Panc1 (cell line): ENCODE measurements around the gene EGR4.

Experiments
- POLR2AphosphoS5 ChIP-seq: IDR thresholded peaks from 2 replicates; pipeline ENCODE4 v1.6.1; 2012; ENCODE audit warnings: mild to moderate bottlenecking, low read depth, low read length, moderate library complexity
- SIN3A ChIP-seq: IDR thresholded peaks from 2 replicates; pipeline ENCODE4 v1.6.1; 2012; ENCODE audit warnings: low read depth, mild to moderate bottlenecking, low read length, moderate library complexity, borderline replicate concordance; ENCODE audit not compliant: insufficient read depth
- TCF7L2 ChIP-seq: IDR thresholded peaks from 2 replicates; pipeline ENCODE4 v1.6.1; 2011; ENCODE audit warnings: mild to moderate bottlenecking, low read depth, low read length, inconsistent platforms
- TF ChIP-seq, protein P1 (sequence below): fragments of 450-650 bp; IDR thresholded peaks from 2 replicates; pipeline ENCODE4 v1.5.1; 2017; ENCODE audit warnings: mild to moderate bottlenecking
- TF ChIP-seq, protein P2 (sequence below), 2 experiments: IDR thresholded peaks; 2 replicates each; pipeline ENCODE4 v1.6.1; 2011 to 2012; ENCODE audit warnings: low read depth in 2 of 2, control low read depth in 1 of 2, low read length in 1 of 2, mild to moderate bottlenecking in 1 of 2, moderate library complexity in 1 of 2; ENCODE audit not compliant: insufficient read depth in 1 of 2

DNA sequence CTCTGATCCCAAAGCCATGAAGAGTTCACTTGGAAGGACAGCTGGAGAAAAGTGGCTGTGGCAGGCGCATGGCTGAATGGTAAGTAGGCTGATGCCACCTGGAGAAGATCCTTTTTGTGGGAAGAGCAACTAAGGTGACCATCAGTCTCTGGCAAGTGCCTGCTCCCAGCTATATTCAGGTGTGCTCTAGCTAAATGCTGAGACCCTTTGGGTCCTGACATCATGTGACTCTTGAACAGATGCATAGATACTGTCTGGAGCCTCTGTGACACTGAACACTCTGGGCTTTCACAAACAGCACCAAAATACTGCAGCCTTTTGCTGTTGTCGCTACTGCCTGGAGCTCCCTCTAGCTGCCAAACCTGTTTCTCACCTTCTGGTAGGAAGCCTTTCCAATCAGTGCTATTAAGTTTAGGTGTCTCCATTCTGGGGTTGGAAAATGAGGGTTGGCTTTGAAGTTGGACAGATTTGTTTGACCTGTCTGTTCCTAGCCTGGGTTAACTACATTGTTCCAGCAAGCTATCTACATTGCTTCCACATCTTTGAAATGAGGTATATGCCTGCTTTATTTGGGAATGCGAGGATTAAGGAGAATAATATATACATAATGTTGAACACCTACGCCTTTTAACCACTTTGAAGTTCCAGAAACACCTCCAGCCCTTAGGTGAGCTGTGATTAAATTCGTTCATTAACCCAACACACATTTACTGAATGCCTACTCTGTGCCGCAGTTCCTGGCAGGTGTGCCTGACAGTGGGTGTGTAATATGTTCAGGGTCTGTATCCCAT, 3.1 kb downstream of the EGR4 start:
- TF ChIP-seq, protein P1, sequence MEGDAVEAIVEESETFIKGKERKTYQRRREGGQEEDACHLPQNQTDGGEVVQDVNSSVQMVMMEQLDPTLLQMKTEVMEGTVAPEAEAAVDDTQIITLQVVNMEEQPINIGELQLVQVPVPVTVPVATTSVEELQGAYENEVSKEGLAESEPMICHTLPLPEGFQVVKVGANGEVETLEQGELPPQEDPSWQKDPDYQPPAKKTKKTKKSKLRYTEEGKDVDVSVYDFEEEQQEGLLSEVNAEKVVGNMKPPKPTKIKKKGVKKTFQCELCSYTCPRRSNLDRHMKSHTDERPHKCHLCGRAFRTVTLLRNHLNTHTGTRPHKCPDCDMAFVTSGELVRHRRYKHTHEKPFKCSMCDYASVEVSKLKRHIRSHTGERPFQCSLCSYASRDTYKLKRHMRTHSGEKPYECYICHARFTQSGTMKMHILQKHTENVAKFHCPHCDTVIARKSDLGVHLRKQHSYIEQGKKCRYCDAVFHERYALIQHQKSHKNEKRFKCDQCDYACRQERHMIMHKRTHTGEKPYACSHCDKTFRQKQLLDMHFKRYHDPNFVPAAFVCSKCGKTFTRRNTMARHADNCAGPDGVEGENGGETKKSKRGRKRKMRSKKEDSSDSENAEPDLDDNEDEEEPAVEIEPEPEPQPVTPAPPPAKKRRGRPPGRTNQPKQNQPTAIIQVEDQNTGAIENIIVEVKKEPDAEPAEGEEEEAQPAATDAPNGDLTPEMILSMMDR, result peak; percentile 92
- TF ChIP-seq, protein P2, sequence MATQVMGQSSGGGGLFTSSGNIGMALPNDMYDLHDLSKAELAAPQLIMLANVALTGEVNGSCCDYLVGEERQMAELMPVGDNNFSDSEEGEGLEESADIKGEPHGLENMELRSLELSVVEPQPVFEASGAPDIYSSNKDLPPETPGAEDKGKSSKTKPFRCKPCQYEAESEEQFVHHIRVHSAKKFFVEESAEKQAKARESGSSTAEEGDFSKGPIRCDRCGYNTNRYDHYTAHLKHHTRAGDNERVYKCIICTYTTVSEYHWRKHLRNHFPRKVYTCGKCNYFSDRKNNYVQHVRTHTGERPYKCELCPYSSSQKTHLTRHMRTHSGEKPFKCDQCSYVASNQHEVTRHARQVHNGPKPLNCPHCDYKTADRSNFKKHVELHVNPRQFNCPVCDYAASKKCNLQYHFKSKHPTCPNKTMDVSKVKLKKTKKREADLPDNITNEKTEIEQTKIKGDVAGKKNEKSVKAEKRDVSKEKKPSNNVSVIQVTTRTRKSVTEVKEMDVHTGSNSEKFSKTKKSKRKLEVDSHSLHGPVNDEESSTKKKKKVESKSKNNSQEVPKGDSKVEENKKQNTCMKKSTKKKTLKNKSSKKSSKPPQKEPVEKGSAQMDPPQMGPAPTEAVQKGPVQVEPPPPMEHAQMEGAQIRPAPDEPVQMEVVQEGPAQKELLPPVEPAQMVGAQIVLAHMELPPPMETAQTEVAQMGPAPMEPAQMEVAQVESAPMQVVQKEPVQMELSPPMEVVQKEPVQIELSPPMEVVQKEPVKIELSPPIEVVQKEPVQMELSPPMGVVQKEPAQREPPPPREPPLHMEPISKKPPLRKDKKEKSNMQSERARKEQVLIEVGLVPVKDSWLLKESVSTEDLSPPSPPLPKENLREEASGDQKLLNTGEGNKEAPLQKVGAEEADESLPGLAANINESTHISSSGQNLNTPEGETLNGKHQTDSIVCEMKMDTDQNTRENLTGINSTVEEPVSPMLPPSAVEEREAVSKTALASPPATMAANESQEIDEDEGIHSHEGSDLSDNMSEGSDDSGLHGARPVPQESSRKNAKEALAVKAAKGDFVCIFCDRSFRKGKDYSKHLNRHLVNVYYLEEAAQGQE (IDR thresholded peaks at IDR 0.05; ENCODE audit: insufficient read depth in 1 of 2, low read depth in 2 of 2, low read length in 1 of 2), result peak in 1 of 2 experiments; percentile 69; a peak in 1 of 4 replicates
- no peak; the same call in 1 of the 2 replicates for TF ChIP-seq TCF7L2
- no peak for TF ChIP-seq POLR2AphosphoS5
- TF ChIP-seq SIN3A, result no peak
